Fibroblast of lung (primary cell): ENCODE measurements around the gene PRDM16.

Experiments used
- CTCF ChIP-seq, 2 donors: IDR thresholded peaks in 1 of 2; conservative IDR thresholded peaks in 1 of 2; 1 replicate in 1 of 2; 2 replicates in 1 of 2; pipeline ENCODE4 v1.5.1; 2011 to 2012; ENCODE audit warnings: low read length in 2 of 2, control low read depth in 1 of 2, inconsistent platforms in 1 of 2, low read depth in 1 of 2, mild to moderate bottlenecking in 1 of 2
- EZH2 ChIP-seq: IDR thresholded peaks from 2 replicates; pipeline ENCODE4 v1.5.1; 2012; ENCODE audit warnings: low read length, control low read depth, mild to moderate bottlenecking; ENCODE audit errors: missing control alignments

- no peak for TF ChIP-seq CTCF (conservative IDR thresholded peaks at IDR 0.05 in 1 of 2, IDR thresholded peaks at IDR 0.05 in 1 of 2; ENCODE audit: low read depth in 1 of 2, low read length in 2 of 2)
- no peak for TF ChIP-seq EZH2
These were observed 19.8 kb upstream of the PRDM16 start for GRCh38 chr1:3049164-3049563.
